ENCODE results near the gene PLA2G4C. TPM values are rescaled to one million over a fixed set of nuclear protein-coding genes. Genes with fewer than 3 reads are reported as not detected.

The PLA2G4C gene
- total RNA-seq, 1 donor from 2014 or later: 0.26 TPM

DNA sequence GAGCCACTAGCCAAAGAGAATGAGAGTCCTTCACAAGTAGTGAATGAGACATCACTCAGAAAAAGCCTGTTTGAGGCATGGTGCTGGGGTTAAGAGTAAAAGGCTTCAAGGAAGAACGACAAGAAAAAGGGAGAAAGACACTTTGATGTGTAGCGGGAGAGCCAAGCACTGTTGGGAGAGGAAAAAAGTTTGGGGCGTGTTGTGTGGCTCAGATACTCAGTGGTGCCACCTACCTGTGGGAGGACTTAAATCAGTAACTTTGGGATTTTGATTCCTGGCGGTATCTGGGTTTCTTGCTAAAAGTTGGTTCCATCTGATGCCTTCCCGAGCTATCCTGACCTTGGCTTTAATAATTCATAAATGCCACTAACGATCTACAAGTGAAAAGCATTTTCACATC is 103.9 kb downstream of the PLA2G4C start:
- no peak for DNase-seq (ENCODE audit: low spot score, unreplicated experiment)
- peaks cover 15% of the 10 kb centered on the region for H3K27me3 Mint-ChIP-seq
- TF ChIP-seq, protein P1, sequence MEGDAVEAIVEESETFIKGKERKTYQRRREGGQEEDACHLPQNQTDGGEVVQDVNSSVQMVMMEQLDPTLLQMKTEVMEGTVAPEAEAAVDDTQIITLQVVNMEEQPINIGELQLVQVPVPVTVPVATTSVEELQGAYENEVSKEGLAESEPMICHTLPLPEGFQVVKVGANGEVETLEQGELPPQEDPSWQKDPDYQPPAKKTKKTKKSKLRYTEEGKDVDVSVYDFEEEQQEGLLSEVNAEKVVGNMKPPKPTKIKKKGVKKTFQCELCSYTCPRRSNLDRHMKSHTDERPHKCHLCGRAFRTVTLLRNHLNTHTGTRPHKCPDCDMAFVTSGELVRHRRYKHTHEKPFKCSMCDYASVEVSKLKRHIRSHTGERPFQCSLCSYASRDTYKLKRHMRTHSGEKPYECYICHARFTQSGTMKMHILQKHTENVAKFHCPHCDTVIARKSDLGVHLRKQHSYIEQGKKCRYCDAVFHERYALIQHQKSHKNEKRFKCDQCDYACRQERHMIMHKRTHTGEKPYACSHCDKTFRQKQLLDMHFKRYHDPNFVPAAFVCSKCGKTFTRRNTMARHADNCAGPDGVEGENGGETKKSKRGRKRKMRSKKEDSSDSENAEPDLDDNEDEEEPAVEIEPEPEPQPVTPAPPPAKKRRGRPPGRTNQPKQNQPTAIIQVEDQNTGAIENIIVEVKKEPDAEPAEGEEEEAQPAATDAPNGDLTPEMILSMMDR (IDR thresholded peaks at IDR 0.05; ENCODE audit: unreplicated experiment): no peak
- H3K27ac Mint-ChIP-seq: no peak overlapping the region
- no peaks in the 10 kb centered on the region for H3K36me3 Mint-ChIP-seq (ENCODE audit: insufficient read depth)
- H3K4me1 Mint-ChIP-seq (ENCODE audit: low read depth): no peaks in the 10 kb centered on the region
- H3K9me3 Mint-ChIP-seq (ENCODE audit: low read depth): peaks cover 4% of the 10 kb centered on the region
- H3K4me3 Mint-ChIP-seq (ENCODE audit: low read depth): no peak overlapping the region

DNA sequence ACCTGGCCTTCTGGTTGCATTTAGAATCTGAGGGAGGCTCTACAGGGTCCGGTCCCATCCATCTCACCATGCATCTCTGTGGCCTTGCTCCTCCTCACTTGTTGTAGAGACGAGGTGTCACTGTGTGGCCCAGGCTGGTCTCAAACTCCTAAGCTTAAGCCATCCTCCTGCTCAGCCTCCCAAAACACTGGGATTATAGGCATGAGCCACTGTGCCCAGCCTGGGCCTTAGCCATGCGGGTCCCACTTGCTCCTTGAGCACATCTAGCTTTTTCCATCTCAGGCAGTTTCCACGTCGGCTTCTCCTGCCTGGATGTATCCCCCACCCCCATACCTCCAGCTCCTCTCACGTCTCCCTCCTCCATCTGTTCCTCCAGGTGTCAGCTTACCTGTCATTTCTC is 106.4 kb downstream of the PLA2G4C start:
- no peak for DNase-seq (ENCODE audit: low spot score, unreplicated experiment)
- H3K9me3 Mint-ChIP-seq (ENCODE audit: low read depth): peaks cover 4% of the 10 kb centered on the region
- no peaks in the 10 kb centered on the region for H3K4me1 Mint-ChIP-seq (ENCODE audit: low read depth)
- H3K27ac Mint-ChIP-seq: no peak overlapping the region
- TF ChIP-seq, protein P1 (IDR thresholded peaks at IDR 0.05; ENCODE audit: unreplicated experiment): no peak
- no peak overlapping the region for H3K4me3 Mint-ChIP-seq (ENCODE audit: low read depth)
- no peaks in the 10 kb centered on the region for H3K36me3 Mint-ChIP-seq (ENCODE audit: insufficient read depth)
- H3K27me3 Mint-ChIP-seq: peaks cover 15% of the 10 kb centered on the region

DNA sequence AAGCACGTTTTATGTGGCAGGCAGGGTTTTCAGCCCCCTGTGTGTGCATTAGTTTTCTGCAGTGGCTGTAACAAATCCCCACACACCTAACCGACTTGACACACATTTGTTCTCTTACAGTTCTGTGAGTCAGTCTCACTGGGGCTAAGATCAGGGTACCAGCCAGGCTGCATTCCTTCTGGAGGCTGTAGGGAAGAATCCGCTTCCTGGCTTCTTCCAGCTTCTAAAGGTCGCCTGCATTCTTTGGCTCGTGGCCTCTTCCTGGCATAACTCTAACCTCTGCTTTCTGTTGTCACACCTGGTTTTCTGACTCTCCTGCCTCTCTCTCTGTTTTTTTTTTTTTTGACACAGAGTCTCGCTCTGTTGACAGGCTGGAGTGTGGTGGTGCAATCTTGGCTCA is 109.8 kb downstream of the PLA2G4C start:
- Mint-ChIP-seq H3K27ac (no peak overlapping the region), H3K4me3 (ENCODE audit: low read depth) (no peak overlapping the region), H3K9me3 (ENCODE audit: low read depth) (peaks cover 7% of the 10 kb centered on the region), H3K36me3 (ENCODE audit: insufficient read depth) (no peaks in the 10 kb centered on the region), H3K4me1 (ENCODE audit: low read depth) (no peaks in the 10 kb centered on the region), H3K27me3 (peaks cover 11% of the 10 kb centered on the region)
- DNase-seq (ENCODE audit: low spot score, unreplicated experiment): no peak
- TF ChIP-seq, protein P1 (IDR thresholded peaks at IDR 0.05; ENCODE audit: unreplicated experiment): no peak

DNA sequence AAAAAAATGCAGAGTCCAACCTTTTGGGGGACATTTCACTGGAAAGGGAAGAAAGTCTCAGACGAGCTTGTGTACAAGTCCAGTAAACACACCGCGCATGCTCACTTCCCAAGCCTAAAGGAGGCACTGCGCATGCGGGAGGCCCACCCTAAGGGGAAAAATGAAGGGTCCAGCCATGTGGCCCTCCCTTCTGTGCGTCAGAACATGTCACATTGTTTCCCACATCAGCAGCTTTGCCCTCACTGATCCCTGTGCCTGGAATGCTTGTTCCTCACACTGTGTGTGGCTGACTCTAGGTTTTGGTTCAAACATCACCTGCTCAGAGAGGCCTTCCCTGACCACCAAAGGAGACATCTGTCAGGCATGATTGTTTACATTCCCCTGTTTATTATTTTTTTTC is 111.8 kb downstream of the PLA2G4C start:
- no peak for DNase-seq (ENCODE audit: low spot score, unreplicated experiment)
- no peak overlapping the region for H3K4me3 Mint-ChIP-seq (ENCODE audit: low read depth)
- no peak overlapping the region for H3K27ac Mint-ChIP-seq
- peaks cover 17% of the 10 kb centered on the region for H3K27me3 Mint-ChIP-seq
- TF ChIP-seq, protein P1 (IDR thresholded peaks at IDR 0.05; ENCODE audit: unreplicated experiment): no peak
- no peaks in the 10 kb centered on the region for H3K36me3 Mint-ChIP-seq (ENCODE audit: insufficient read depth)
- no peaks in the 10 kb centered on the region for H3K4me1 Mint-ChIP-seq (ENCODE audit: low read depth)
- H3K9me3 Mint-ChIP-seq (ENCODE audit: low read depth): peaks cover 7% of the 10 kb centered on the region

Other genes with a start within 250 kb of the PLA2G4C start
- not detected in 2 replicates for gene SULT2A1, start 224.5 kb downstream of the PLA2G4C start, total RNA-seq
- not detected in 2 replicates for gene BSPH1, start 118.6 kb downstream of the PLA2G4C start, total RNA-seq
- gene ELSPBP1, start 116.2 kb downstream of the PLA2G4C start, total RNA-seq: not detected in 2 replicates
- gene CABP5, start 66.7 kb downstream of the PLA2G4C start, total RNA-seq: not detected in 2 replicates
- gene LIG1, start 59.5 kb upstream of the PLA2G4C start, total RNA-seq: 90.4 and 91.0 TPM in 2 replicates
- 10.3 and 11.8 TPM in 2 replicates for gene ZSWIM9, start 59.9 kb upstream of the PLA2G4C start, total RNA-seq
- gene CARD8, start 145.1 kb upstream of the PLA2G4C start, total RNA-seq: 60.9 and 64.6 TPM in 2 replicates
- 7.4 and 7.9 TPM in 2 replicates for gene ZNF114, start 159.3 kb upstream of the PLA2G4C start, total RNA-seq
- gene EMP3, start 214.7 kb upstream of the PLA2G4C start, total RNA-seq: 2.9 and 3.8 TPM in 2 replicates

Measured in progenitor cell of endocrine pancreas (in vitro differentiated cells).